ENCODE data around the gene DTX1.

- TF ChIP-seq CTCF (IDR thresholded peaks at IDR 0.05) (no peak), EZH2 (IDR thresholded peaks at IDR 0.05; ENCODE audit: borderline replicate concordance, insufficient read depth, low read depth, low read length, poor library complexity, severe bottlenecking) (no peak)
These were observed 15.6 kb downstream of the DTX1 start for GRCh38 chr12:113072136-113072535.
